ENCODE measurements around the gene AFAP1.

DNA sequence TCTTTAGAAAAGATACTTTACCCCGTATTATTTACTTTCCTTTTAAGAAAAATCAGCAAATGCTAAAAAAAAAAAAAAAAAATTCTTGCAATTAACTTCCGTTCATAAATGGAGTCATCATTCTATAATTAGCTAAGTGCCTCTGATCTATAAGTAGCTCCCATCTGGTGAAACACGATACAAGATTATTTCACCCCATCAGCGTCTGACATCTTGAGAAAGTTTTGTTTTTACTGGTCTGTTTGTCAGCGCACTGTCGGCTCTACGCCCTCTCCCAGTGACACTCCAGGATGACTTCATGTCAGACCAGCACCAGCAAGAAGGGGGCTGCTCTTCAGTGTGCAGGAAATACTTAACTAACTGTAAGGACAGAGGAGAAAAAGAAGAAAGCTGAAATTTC is 108.3 kb downstream of the AFAP1 start:
- TF ChIP-seq, protein P1, sequence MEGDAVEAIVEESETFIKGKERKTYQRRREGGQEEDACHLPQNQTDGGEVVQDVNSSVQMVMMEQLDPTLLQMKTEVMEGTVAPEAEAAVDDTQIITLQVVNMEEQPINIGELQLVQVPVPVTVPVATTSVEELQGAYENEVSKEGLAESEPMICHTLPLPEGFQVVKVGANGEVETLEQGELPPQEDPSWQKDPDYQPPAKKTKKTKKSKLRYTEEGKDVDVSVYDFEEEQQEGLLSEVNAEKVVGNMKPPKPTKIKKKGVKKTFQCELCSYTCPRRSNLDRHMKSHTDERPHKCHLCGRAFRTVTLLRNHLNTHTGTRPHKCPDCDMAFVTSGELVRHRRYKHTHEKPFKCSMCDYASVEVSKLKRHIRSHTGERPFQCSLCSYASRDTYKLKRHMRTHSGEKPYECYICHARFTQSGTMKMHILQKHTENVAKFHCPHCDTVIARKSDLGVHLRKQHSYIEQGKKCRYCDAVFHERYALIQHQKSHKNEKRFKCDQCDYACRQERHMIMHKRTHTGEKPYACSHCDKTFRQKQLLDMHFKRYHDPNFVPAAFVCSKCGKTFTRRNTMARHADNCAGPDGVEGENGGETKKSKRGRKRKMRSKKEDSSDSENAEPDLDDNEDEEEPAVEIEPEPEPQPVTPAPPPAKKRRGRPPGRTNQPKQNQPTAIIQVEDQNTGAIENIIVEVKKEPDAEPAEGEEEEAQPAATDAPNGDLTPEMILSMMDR (IDR thresholded peaks at IDR 0.05) = no peak
- TF ChIP-seq ZNF263 (CRISPR knock-in tag; IDR thresholded peaks at IDR 0.05; ENCODE audit: low read depth) (no peak), ATF3 (CRISPR knock-in tag; conservative IDR thresholded peaks at IDR 0.05) (no peak), ZBTB21 (CRISPR knock-in tag; IDR thresholded peaks at IDR 0.05; ENCODE audit: borderline replicate concordance) (no peak), RELA (CRISPR knock-in tag; IDR thresholded peaks at IDR 0.05; ENCODE audit: borderline replicate concordance) (no peak), USF1 (CRISPR knock-in tag; IDR thresholded peaks at IDR 0.05) (no peak), NFYB (CRISPR knock-in tag; conservative IDR thresholded peaks at IDR 0.05; ENCODE audit: low read depth) (no peak), MXD4 (CRISPR knock-in tag; IDR thresholded peaks at IDR 0.05; ENCODE audit: borderline replicate concordance) (no peak), GRHL2 (CRISPR knock-in tag; IDR thresholded peaks at IDR 0.05; ENCODE audit: insufficient replicate concordance, severe bottlenecking) (no peak), ESRRA (CRISPR knock-in tag; IDR thresholded peaks at IDR 0.05; ENCODE audit: borderline replicate concordance) (no peak), SP1 (CRISPR knock-in tag; conservative IDR thresholded peaks at IDR 0.05) (no peak), TEAD4 (CRISPR knock-in tag; IDR thresholded peaks at IDR 0.05) (no peak), JAZF1 (CRISPR knock-in tag; IDR thresholded peaks at IDR 0.05) (no peak), MLX (CRISPR knock-in tag; IDR thresholded peaks at IDR 0.05) (no peak)
